Vagina (tissue), 2 donors: ENCODE data around the gene PNPLA2.

Experiments used
- CTCF ChIP-seq, 3 experiments: fragments of 450-650 bp in 2 of 3; fragments of 200-600 bp in 1 of 3; sonication (generic) in 1 of 3; IDR thresholded peaks; one replicate each; pipeline ENCODE4 v1.5.1; 2017 to 2019; ENCODE audit warnings: antibody characterized with exemption in 3 of 3, mild to moderate bottlenecking in 2 of 3, moderate library complexity in 2 of 3
- POLR2A ChIP-seq, 2 donors: fragments of 450-650 bp; IDR thresholded peaks; one replicate each; pipeline ENCODE4 v1.6.1; 2017; ENCODE audit warnings: antibody characterized with exemption in 2 of 2, mild to moderate bottlenecking in 2 of 2, moderate library complexity in 2 of 2
- POLR2AphosphoS5 ChIP-seq, 2 donors: sonication (generic); formaldehyde crosslinking; IDR thresholded peaks; one replicate each; pipeline ENCODE4 v1.9.0; 2017; ENCODE audit warnings: antibody characterized with exemption in 2 of 2, mild to moderate bottlenecking in 2 of 2, low read depth in 1 of 2; ENCODE audit not compliant: insufficient read depth in 1 of 2

- no peak for TF ChIP-seq CTCF (IDR thresholded peaks at IDR 0.05)
- TF ChIP-seq POLR2A (IDR thresholded peaks at IDR 0.05), result no peak
- TF ChIP-seq POLR2AphosphoS5 (IDR thresholded peaks at IDR 0.05; ENCODE audit: insufficient read depth in 1 of 2, low read depth in 1 of 2), result no peak
These were observed 5.1 kb upstream of the PNPLA2 start for GRCh38 chr11:813456-814096.
